EL (cell line): ENCODE results near the gene NFYC.
A peak's percentile ranks its signal among the peaks of the same experiment; 100 is the strongest.
"Not testable (repeated sequence)": the region's sequence is repeated elsewhere in the genome, so short reads cannot be mapped to it uniquely, and the experiment has no call there.

Experiments used
- DNase-seq: peaks from one replicate; pipeline ENCODE4 v3.0.0-alpha.2; 2016

NFYC gene

DNA sequence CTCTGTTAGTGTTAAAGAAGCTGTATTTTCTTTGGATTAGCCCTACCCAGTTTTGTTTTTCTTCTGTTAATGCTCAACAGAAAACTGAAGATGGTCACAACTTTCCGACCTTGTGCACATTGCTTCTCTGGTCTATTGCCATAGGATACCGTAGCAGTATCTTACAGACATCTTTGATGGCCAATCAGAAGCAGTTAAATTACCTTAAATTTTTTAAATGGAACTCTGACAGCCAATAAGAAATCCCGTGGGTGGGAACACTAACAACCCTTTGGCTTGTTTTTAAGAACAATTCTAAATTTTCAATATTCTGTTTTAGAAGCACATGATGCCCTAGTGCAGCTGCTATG lies 17.2 kb downstream of the NFYC start:
- peak; percentile 82 for DNase-seq

DNA sequence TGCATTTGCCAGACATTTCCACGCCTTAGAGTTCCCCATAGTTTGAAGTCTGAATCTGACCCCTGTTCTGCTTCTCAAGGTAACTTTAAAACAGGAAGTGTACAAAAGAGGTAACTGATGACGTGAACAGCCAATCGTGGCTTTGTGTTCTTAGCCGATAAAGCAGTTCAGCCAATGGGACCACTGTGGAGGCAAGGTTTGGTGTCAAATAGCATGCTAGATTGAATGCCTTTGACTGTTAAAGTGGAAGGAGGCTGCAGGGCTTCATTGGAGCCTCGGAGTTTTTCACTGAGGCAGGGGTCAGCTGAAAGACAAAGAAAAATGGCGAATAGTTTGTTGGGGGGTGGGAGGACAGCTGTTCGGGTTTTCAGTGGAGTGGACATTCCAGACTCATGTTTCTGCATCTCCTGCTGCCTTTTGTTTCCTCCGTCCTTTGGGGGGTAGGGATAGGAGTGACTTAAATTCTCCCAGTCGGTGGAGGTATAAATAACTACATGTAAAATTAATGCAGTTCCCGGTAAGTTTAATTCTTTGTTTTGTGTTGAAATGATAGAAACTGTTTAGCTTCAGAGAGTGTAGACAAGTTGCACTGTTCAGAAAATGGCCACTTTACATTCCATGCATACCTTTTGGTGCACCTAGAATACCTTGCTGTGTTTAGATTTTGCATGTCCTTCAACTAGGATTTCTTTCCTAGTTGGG lies 17.7 kb downstream of the NFYC start:
- DNase-seq, result peak; percentile 95

- DNase-seq, result no peak
Measured at GRCh38 chr1:40709802-40710278, 18.3 kb downstream of the NFYC start.

DNA sequence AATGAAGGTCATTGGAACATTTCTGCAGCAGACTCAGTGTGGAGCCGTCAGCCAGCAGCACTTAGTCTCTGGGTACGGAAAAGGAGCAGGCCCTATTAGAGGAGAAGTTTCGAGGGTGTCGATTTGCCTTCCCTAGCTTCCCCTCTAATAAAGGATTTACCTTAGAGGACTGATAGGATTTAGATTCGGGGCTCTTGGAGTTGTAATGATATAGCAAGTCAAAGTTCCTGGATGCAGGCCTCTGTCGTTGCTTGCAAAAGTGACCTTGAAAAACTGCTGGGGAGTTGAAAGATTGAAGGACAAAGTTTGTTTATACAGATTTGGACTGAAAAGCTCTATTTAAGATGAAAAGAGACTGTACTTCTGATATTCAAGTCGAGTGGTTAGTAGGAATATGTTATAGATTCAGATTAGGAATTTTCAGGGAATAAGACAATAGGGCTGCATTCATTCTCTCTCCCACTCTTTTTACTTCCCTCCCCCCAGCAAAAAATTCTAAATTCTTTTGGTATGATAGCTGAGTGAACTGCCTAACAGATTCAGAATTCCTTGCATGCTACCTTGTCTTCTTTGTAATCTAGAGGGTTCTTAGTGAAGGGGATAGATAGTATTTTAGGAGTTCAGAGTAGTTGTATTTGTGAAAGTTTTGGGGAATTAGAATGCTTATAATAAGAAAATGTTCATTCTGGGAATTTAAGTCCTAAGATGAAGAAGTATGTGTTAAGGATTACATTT lies 19.2 kb downstream of the NFYC start:
- peak; percentile 29 for DNase-seq

- peak; percentile 76 for DNase-seq
Measured at GRCh38 chr1:40711465-40712404, 20.2 kb downstream of the NFYC start.

GRCh38 chr1:40712405-40712944 lies 21.0 kb downstream of the NFYC start:
- DNase-seq, result no peak

DNA sequence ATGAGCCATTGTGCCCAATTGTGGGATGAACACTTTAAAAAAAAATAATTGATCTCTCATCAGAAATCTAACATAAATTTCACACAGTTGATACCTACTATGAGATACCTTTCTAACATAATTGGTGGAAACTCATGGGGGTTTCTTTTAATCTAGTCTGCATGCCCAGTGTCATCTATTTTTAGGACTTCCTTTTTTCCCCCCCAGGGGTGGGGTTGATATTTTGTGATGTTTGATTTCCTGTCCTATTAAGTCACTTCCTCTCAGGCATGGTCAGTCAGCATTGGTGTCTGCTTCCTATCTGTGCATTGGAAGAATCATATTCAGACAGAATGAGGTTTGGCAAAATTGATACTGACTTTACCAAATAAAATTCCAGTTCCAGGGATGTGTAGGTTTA lies 21.5 kb downstream of the NFYC start:
- DNase-seq, result peak; percentile 22

GRCh38 chr1:40715491-40716059 lies 24.1 kb downstream of the NFYC start:
- no peak for DNase-seq

- no peak for DNase-seq
Measured at GRCh38 chr1:40717065-40717464, 25.6 kb downstream of the NFYC start.

DNA sequence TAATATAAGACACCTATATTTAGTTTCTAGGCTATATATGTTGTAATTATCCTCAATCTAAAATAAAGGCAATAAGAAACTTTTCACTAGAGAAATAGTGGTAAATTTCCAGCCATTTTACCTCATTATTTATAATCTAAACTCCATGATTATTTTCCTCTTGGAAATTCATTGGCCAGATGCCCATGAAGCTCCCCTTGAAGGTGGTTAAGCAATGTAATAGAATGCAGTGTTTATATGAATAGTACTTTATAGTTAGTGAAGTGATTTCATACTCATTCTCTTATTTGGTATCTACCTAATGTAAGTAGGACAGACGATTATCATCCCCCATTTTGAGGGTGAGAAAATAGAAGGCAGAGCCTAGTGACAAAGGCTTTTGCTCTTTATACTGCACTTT lies 26.5 kb downstream of the NFYC start:
- no peak for DNase-seq

- DNase-seq, result no peak
Measured at GRCh38 chr1:40720493-40720892, 29.0 kb downstream of the NFYC start.

DNA sequence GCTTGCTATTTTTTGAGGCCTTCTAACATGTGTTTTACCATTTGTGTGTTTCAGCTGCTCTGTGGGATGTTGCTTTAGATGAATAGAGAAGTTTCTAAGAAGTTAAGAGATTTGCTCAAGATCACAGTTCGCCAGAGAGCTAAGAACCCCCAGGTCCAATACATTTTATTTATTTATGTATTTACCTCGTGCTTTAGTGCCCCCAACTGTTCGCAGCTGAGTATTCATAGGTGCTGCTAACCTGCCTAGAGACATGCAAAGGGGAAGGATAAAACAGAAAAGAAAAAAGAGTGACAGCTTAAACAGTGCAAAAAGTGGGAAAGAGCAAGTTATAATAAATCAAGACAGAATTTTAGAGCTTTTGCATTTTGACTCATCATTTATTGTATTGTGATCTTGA lies 31.1 kb downstream of the NFYC start:
- DNase-seq, result no peak

DNA sequence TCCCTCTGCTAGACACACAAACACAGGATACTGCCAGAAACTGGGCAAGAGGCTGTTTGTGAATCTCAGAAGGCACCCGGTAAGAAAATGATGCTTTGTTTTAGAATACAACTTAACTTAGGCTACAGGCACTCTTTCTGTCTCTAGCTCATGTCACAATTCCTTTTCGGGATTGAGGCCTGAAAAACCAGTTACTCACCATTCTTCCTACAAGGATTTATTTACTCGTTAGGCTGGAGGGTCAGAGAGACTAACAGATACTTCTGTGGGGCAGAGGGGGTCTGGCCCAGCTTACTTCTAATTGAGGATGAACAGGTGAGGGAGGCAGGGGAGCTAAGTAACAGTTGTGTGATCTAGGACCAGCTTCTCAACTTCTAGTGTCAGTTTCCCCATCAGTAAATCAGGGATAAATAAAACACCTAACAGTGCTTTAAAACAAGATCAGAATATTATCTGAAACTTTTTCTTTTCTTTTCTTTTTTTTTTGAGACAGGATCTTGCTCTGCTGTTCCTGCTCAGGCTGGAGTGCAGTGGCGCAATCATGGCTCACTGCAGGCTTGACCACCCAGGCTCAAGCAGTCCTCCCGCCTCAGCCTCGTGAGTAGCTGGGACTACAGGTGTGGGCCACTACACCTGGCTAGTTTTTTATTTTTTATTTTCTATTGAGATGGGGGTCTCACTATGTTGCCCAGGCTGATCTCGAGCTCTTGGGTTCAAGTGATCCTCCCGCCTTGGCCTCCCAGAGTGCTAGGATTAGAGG lies 31.9 kb downstream of the NFYC start:
- DNase-seq, result no peak

DNA sequence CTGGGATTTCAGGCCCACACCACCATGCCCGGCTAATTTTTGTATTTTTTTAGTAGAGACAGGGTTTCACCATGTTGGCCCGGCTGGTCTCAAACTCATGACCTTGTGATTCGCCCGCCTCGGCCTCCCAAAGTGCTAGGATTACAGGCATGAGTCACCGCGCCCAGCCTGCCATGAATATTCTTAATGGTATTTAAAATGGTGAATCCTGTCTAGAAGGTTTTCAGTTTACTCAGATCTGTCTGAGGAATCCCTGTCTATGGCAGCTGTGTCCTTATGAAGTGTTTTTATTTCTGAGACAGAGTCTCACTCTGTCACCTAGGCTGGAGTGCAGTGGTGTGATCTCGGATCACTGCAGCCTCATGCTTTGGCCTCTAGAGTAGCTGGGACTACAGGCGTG lies 36.2 kb downstream of the NFYC start:
- DNase-seq, result peak; percentile 76

DNA sequence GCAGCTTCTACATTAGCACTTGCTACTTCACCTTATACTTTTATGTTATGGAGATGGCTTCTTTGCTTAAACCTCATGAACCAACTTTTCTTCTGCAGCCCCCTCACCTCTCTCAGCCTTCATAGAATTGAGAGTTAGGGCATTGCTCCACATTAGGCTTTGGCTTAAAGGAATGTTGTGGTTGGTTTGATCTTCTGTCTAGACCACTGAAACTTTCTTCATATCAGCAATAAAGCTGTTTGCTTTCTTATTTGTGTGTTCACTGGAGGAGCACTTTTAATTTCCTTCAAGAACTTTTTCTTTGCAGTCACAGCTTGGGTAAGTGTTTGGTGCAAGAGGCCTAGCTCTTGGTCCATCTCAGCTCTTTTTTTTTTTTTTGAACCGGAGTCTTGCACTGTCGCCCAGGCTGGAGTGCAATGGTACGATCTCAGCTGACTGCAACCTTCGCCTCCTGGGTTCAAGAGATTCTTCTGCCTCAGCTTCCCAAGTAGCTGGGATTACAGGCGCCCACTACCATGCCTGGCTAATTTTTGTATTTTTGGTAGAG lies 37.9 kb downstream of the NFYC start:
- DNase-seq, result not testable (repeated sequence)

- DNase-seq, result peak; percentile 25
Measured at GRCh38 chr1:40732756-40733301, 41.3 kb downstream of the NFYC start.

DNA sequence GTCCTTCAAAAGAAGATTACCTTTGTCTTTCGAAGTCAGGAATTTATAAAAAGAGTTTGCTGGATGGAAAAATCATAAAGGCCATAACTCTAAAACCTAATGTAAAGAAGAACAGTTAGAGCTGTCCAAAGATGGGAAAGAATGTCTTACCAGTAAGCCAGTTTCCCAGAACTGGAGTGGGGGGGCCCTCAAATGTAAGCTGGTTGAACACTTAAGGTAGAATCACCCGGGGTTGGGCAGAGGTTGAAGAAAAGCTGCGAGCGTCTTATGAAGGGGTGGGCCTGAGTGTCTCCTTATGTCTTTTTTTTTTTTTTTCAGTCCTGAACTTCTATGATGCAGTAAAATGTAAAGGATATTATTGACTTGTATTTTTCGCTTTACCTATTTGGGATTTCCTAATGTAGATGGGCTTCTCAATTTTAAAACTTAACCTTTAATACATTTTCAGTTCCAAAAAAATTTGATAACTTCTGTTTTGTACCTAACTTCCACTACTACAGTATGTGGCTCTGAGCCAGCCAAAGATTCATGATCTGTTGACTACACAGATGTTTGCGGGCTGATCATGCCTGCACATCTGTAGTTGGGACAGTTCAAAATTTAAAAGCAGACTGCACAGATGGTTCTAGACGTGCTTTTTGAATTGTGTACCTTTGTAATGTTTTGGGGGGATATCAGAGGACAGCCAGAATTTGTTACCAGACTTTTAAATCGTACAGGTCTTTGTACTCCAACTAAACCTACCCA lies 43.6 kb downstream of the NFYC start:
- no peak for DNase-seq

GRCh38 chr1:40736085-40736531 lies 44.6 kb downstream of the NFYC start:
- peak; percentile 81 for DNase-seq

DNA sequence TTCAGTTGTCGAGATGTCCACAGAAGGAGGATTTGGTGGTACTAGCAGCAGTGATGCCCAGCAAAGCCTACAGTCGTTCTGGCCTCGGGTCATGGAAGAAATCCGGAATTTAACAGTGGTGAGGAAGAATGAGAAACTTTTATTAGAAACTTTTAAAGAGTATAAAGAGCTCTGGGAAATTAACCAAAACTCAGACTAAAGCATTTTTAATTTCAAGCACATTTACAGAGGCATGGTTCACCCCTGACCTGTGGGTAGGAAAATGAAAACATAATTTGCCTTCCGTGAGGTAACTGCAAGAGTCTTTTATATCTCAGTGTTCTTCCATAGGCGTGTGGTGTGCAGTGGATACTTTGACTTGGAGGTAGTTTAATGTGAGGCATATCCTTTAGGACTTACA lies 47.3 kb downstream of the NFYC start:
- DNase-seq, result no peak

DNA sequence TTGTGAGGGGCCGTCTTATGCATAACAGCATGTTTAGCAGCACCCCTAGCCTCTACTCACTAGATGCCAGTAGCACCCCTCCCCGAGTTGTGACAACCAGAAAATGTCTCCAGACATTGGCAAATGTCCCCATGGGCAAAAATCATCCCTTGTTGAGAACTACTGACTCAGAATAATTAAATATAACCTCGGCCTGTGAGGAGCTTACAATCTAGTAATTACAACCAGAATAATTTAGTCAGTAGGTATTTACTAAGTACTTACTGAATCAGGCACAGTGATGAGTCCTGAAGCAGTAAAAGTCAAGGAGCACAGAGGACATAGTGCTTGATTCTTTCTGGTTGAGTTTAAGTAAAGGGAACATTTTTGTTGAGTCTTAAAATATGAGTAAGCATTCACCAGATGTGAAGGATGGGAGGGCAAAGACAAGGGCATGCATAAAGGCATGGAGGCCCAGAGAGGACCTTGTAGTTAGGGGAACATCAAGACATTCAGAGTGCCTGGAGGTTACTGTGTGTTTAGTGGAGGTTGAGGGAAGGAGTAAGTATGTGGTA lies 48.0 kb downstream of the NFYC start:
- peak; percentile 26 for DNase-seq
